Choroid plexus epithelial cell (primary cell): ENCODE measurements around the gene TNFSF15.

Experiments
- DNase-seq: peaks from one replicate; pipeline ENCODE4 v3.0.0-alpha.2; 2010; ENCODE audit warnings: low read depth
- H3K4me3 ChIP-seq: 2 replicates; pipeline ENCODE4 v1.5.1; 2011; ENCODE audit warnings: low read depth, mild to moderate bottlenecking, control low read depth, low read length, moderate library complexity
- TF ChIP-seq, protein P1 (sequence below): conservative IDR thresholded peaks from 2 replicates; pipeline ENCODE4 v1.5.1; 2011; ENCODE audit warnings: low read depth, mild to moderate bottlenecking, control low read depth, inconsistent platforms, low read length, moderate library complexity

TNFSF15 gene

DNA sequence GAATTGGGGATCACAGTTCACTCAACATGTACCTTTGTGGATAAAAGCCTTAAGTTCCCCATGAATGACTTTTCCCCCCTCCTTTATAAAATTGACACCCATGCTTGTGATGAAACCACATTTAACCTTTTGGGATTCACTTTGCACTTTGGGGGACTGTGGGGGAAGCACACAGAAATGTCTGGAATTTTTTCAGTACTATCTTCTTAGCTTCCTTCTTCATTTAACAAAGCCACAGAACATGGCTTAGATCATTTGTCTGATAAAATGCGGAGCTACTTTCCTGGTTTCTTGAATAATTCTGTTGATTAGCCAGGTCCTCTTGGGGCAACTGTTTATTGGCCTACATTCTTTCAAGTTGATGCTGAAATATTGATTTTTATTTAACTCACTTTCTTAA, 29.9 kb downstream of the TNFSF15 start:
- no peak for DNase-seq
- TF ChIP-seq, protein P1, sequence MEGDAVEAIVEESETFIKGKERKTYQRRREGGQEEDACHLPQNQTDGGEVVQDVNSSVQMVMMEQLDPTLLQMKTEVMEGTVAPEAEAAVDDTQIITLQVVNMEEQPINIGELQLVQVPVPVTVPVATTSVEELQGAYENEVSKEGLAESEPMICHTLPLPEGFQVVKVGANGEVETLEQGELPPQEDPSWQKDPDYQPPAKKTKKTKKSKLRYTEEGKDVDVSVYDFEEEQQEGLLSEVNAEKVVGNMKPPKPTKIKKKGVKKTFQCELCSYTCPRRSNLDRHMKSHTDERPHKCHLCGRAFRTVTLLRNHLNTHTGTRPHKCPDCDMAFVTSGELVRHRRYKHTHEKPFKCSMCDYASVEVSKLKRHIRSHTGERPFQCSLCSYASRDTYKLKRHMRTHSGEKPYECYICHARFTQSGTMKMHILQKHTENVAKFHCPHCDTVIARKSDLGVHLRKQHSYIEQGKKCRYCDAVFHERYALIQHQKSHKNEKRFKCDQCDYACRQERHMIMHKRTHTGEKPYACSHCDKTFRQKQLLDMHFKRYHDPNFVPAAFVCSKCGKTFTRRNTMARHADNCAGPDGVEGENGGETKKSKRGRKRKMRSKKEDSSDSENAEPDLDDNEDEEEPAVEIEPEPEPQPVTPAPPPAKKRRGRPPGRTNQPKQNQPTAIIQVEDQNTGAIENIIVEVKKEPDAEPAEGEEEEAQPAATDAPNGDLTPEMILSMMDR, result no peak
- H3K4me3 ChIP-seq, result no peak overlapping the region

DNA sequence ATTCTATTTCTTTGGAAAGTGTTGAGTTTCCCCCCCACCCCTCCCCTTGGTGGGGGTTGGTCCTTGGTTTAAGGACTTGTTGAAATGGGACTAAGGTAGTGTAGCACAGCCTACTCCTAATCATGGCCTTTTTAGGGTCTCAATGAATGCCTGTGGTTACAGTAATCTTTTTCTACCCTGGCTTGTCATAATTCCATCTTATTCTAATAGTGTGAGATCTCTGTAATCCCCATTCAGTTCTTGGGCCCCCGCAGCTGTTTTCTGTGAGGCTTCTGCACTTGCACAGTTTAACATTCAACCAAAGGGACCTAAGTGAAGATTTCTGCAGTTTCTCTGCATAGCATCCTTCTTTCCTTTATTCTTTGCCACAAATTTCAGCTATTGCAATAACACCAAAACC, 30.7 kb downstream of the TNFSF15 start:
- DNase-seq, result no peak
- no peak overlapping the region for H3K4me3 ChIP-seq
- TF ChIP-seq, protein P1, result no peak

DNA sequence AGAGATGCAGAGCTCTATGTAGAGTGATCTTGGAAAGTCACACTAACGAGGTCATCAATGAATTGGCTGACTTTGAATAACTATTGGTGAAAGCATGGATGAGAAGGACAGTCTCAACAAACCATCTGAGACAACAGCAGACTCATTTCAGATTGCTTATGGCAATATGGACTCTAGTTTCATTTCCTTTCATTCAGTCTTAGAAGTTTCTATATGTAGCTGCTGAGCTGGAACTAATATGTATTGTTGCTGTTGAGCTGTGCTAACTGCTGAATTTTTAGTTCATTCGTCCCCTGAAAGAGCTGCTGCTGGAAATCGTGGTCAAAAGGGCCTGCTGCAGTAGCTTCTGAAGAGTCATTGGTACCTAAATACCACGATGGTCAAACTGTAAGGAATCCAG, 31.3 kb downstream of the TNFSF15 start:
- TF ChIP-seq, protein P1, result no peak
- no peak for DNase-seq
- no peak overlapping the region for H3K4me3 ChIP-seq

DNA sequence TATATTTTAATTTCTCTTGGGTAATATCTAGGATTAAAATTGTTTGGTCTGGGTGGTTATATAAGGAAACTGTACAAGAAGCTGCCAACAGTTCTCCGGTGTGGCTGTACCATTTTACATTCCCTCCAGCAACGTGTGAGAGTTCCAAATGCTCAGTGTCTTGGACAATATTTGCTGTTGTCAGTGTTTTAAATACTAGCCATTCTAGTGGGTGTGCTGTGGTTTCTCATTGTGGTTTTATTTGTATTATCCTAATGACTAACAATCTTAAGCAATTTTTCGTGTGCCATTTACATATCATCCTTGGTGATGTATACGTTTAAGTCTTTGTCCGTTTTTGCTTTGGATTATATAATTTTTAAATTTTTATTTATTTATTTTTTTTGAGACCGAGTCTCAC, 34.0 kb downstream of the TNFSF15 start:
- TF ChIP-seq, protein P1, result no peak
- H3K4me3 ChIP-seq, result no peak overlapping the region
- peak; percentile 24 for DNase-seq

DNA sequence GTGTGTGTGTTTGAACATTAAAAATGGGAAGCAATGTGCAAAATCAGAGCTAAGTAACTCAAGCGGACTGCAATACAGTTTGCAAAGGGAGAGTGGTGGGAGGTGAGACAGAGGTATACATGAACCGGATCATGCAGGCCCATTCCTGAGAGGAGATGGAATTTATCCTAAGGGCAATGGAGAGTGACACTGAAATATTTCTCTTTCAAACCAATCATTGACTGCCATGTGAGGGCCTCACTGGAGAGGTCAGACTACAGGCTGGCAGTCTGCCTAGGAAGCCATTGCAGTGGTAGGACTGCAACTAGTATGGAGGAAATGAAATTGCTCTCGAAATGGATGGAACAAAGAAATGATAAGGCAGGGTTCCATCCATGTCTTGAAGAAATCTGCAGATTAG, 34.8 kb downstream of the TNFSF15 start:
- no peak for DNase-seq
- H3K4me3 ChIP-seq, result no peak overlapping the region
- TF ChIP-seq, protein P1, result no peak

DNA sequence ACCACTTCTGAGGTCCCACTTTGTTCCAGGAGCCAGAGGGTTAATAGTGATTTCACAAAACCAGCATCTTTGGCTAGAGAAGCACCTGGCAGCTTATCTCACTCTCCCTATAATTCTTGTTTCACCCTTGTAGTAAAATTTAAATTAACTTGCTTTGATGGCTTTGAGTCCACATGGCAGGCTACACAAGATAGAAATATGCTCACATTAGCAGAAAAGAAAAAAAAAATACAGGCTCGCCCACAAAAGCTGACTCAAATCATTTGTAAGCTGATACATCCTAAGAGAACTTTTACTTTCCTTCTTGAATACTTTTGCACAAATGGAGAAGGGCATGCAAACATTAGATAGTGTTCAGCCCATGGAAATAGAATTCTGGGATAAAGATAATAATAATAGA, 36.2 kb downstream of the TNFSF15 start:
- TF ChIP-seq, protein P1, result no peak
- peak; percentile 65 for DNase-seq
- H3K4me3 ChIP-seq, result no peak overlapping the region

DNA sequence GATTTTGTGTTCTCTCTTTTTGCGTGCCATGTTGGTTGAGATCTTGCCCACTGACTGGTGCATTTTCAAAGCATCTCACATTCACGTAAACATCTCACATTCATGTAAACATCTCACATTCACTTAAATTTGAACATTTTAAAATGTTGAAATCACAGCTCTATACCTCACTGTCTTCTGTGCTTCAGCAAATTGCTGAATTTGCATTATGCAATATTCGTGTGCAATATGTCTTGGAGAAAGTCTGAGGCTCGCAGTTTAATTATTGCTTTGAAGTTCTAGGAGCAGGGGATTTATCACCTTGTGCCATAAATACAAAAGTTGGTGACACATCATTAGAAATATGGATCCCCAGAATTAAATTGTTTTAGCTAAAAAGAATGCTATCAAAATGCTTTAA, 42.6 kb downstream of the TNFSF15 start:
- no peak overlapping the region for H3K4me3 ChIP-seq
- DNase-seq, result no peak
- TF ChIP-seq, protein P1, result no peak
